OCI-M2 (cell line): ENCODE results near the gene RPGR.

ENCODE experiments used
- DNase-seq: peaks from one replicate; lab custom pipeline; 2025; ENCODE audit not compliant: unreplicated experiment; lab: John Stamatoyannopoulos, UW

The RPGR gene

DNA sequence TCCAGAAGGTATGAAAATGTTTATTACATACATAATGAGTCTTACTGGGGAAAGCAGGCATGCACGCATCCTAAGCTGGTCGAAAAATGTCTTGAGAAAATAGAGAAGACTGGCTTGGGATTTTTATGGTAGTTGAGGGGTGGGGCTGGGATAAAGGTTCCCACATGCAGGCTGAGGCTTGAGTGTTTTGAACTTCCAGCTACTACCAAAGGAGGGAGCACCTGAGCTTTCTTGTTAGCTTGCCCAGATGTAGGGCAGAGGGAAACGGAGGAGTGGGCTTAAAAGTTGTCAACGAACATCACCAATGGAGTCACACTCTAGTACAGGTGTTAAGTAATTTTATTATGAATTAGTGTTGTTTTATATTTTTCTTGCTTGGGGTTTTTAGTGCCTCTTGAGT is 67.1 kb downstream of the RPGR start:
- DNase-seq, result no peak

- DNase-seq, result no peak
Measured at GRCh38 chrX:38256019-38256418, 71.3 kb downstream of the RPGR start.

DNA sequence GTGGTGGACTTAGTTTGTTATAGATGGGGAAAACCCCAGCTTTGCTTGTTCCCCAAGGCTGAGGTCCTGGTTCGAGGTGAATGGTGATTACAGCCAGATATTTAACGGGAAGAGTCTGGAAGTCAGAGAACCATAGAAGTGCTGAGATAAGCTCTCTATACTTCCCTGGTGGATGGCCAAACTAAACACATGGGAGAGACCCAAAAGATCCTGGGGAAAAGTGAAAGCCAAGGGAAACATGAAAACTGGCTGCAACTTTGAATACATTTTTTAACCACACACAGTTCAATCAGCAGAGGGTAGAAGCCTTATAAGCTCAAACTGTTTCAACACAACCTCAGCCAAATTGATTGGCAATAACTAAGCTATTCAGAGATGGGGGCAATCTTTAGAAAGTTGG is 77.3 kb downstream of the RPGR start:
- no peak for DNase-seq

GRCh38 chrX:38247051-38247450 is 80.3 kb downstream of the RPGR start:
- DNase-seq, result no peak

- no peak for DNase-seq
Measured at GRCh38 chrX:38240541-38240940, 86.8 kb downstream of the RPGR start.

- DNase-seq, result no peak
Measured at GRCh38 chrX:38236901-38237615, 90.3 kb downstream of the RPGR start.

DNA sequence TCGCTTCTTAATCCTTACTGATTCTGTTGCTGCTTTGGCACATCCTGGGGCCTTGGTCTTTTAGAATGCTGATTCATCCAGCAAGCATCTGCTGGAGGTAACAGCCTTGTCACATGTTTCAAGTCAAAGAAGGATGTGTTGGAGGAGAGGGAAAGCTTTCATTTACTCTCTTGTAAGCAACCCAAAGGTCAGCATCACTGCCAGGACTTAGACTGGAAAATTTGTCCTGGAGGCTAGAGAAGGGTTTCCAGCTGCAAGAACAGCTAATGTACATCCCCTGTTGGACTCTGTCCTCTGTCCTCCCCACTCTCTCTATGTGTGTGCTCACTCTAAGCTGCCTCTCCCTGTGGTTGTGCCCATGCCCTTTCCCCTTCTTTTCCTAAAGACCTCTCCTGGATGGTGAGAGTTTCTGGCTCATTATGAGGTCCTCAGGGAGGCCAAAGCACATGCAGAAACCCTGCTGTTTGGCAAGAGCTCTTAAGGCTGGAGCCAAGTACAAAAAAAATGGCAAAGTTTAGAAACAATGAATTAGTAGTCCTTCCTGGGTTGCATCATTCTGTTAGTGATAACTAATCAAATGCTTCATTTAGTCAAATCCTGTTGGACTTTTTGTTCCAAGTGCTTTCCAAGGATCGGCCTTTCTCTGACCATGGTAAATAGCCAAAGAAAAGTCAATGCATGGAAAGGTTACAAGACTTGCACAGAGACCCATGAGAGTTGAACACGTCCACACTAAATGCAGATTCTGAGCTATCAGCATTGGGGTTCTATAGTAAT is 93.2 kb downstream of the RPGR start:
- no peak for DNase-seq

- no peak for DNase-seq
Measured at GRCh38 chrX:38232079-38232686, 95.1 kb downstream of the RPGR start.

GRCh38 chrX:38225093-38225492 is 102.2 kb downstream of the RPGR start:
- no peak for DNase-seq

DNA sequence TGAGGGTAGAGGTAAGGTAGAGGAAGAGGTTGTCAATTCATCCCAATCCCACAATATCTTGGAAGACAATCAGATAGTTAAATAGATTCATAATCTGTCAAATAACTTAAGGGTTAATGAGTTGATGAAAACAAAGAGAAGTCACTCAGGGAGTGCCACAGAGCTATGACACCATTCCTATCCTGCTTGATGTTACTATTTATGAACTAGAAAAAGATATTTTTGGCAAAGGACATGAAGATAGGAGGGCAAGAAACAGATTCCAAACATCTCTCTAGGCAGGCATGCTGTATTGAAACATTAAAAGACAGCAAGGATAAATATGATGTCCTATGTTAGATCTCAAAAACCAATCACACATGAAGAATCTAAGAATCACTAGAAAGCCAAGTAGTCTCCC is 103.1 kb downstream of the RPGR start:
- DNase-seq, result no peak

DNA sequence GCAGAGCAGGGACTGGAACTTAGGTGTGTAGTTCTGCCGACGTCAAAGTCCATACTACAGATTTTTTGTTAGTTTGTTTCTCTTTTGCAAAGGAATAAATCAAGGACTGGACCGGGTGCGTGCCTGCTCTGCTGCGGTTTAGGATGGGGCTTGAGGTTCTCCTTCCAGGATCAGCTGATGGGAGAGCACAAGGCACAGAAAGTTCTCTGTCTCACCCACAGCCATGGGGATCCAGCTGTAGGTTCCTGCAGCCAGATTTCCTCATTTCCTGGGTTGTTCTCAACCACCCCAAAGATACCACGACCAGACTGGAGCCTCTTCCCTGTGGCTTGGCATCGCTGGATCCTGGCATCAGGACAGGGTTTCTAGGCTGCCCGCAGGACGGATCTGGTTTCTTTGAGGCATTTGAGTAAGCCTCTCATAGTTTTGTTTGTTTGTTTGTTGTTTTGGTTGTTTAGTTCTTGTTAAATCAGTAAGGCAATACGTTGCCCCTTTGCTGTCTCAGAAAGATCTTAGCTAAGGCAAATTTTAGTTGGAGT is 105.8 kb downstream of the RPGR start:
- no peak for DNase-seq

GRCh38 chrX:38220415-38221390 is 106.6 kb downstream of the RPGR start, which contains the start of gene SRPX:
Gene SRPX (minus strand): TSS chrX:38220871. CDS start chrX:38220792, 79 bp downstream.
- DNase-seq, result no peak

DNA sequence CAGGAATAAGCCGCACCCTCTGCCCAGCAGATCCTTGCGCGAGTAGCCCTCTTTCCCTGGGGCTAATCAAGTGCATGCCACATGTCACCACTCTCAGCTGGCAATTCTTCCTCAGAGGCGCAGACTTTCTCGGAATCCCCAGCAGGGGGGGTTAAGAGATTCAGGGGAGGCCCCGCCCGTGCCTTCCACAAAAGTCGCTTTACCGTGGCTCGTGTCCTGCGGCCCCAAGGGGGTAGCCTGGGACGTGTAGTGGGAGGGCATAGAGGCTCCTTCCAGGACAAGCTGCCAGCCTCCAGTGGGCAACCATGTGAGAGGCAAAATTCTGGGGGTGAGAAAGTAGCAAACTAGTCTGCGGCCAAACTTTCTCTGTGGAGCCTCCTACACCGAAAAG is 107.3 kb downstream of the RPGR start:
- peak; percentile 14 for DNase-seq
